ENCODE data around the gene CDK11A.
"Not testable (repeated sequence)": the region's sequence is repeated elsewhere in the genome, so short reads cannot be mapped to it uniquely, and the experiment has no call there.

- not testable (repeated sequence) for TF ChIP-seq CTCF (IDR thresholded peaks at IDR 0.05; ENCODE audit: borderline replicate concordance, extremely low read depth, low read length, poor library complexity, severe bottlenecking); EZH2 (IDR thresholded peaks at IDR 0.05; ENCODE audit: borderline replicate concordance, low read depth, low read length, severe bottlenecking)
These were observed 3.0 kb upstream of the CDK11A start for GRCh38 chr1:1727131-1727651.
